Measurements from ENCODE around the gene GTPBP1. TPM values are rescaled to one million over a fixed set of nuclear protein-coding genes. Genes with fewer than 3 reads are reported as not detected.

GTPBP1 gene
- total and polyA plus RNA-seq, 2 of the 13 experiments (the other 11 are each of a cell fraction or from before 2014, with no cell fraction given): 22.3 to 27.0 TPM

- TF ChIP-seq BCL3 (CRISPR knock-in tag; IDR thresholded peaks at IDR 0.05) (no peak), CHD2 (IDR thresholded peaks at IDR 0.05; ENCODE audit: low read depth, low read length) (peak; percentile 54; the same call in 1 of the 2 replicates), ZNF235 (CRISPR knock-in tag; IDR thresholded peaks at IDR 0.05; ENCODE audit: borderline replicate concordance) (no peak), ZFX (CRISPR knock-in tag; IDR thresholded peaks at IDR 0.05; ENCODE audit: low read depth) (peak; percentile 84), RFX1 (IDR thresholded peaks at IDR 0.05) (no peak), NR3C1 (CRISPR knock-in tag; IDR thresholded peaks at IDR 0.05) (no peak), ZBTB34 (CRISPR knock-in tag; IDR thresholded peaks at IDR 0.05) (no peak), MEIS2 (CRISPR knock-in tag; IDR thresholded peaks at IDR 0.05) (no peak), ZNF841 (CRISPR knock-in tag; IDR thresholded peaks at IDR 0.05; ENCODE audit: borderline replicate concordance) (no peak), ZNF724P (CRISPR knock-in tag; IDR thresholded peaks at IDR 0.05; ENCODE audit: borderline replicate concordance) (no peak), ZNF777 (CRISPR knock-in tag; IDR thresholded peaks at IDR 0.05) (no peak), POLR2AphosphoS5 (IDR thresholded peaks at IDR 0.05; ENCODE audit: low read depth, low read length) (peak; percentile 86), TBX2 (CRISPR knock-in tag; IDR thresholded peaks at IDR 0.05; ENCODE audit: borderline replicate concordance) (peak; percentile 8; the same call in 1 of the 2 replicates), MAZ (IDR thresholded peaks at IDR 0.05; ENCODE audit: borderline replicate concordance, low read depth, low read length) (peak; percentile 79; the same call in 1 of the 2 replicates), MAZ (CRISPR knock-in tag; IDR thresholded peaks at IDR 0.05; ENCODE audit: low read depth) (peak; percentile 6; the same call in 1 of the 2 replicates), ZNF407 (CRISPR knock-in tag; IDR thresholded peaks at IDR 0.05; ENCODE audit: not compliant biosample characterization) (no peak), ZNF275 (CRISPR knock-in tag; IDR thresholded peaks at IDR 0.05; ENCODE audit: borderline replicate concordance) (no peak)
Observed at GRCh38 chr22:38705235-38706100, at the start of gene GTPBP1 (continued).
